Measurements from ENCODE around the gene RAI1.

RAI1 gene

GRCh38 chr17:17739388-17740066 lies 58.3 kb downstream of the RAI1 start:
- H3K4me1 ChIP-seq, result peaks cover 0 to 66% (median 49%) of the 10 kb centered on the region in 4 donors
- no peak for TF ChIP-seq CTCF (IDR thresholded peaks at IDR 0.05)
- H3K9me3 ChIP-seq, result no peaks in the 10 kb centered on the region
- no peak for DNase-seq
- intact Hi-C loops (cut with DNase I; ENCODE audit: low total_unique reads), result no loop called here
- no peak overlapping the region for H3K4me3 ChIP-seq
- H3K27ac ChIP-seq, result no peak overlapping the region
- no peaks in the 10 kb centered on the region for H3K27me3 ChIP-seq
- no peaks in the 10 kb centered on the region for H3K36me3 ChIP-seq

- no peak for DNase-seq
- no peak overlapping the region for H3K27ac ChIP-seq
- H3K36me3 ChIP-seq, result no peaks in the 10 kb centered on the region
- peaks cover 0 to 66% (median 49%) of the 10 kb centered on the region in 4 donors for H3K4me1 ChIP-seq
- TF ChIP-seq CTCF (IDR thresholded peaks at IDR 0.05), result no peak
- H3K9me3 ChIP-seq, result no peaks in the 10 kb centered on the region
- H3K4me3 ChIP-seq, result no peak overlapping the region
- intact Hi-C loops (cut with DNase I; ENCODE audit: low total_unique reads), result no loop called here
- no peaks in the 10 kb centered on the region for H3K27me3 ChIP-seq
Measured at GRCh38 chr17:17740615-17741348, 59.5 kb downstream of the RAI1 start.

GRCh38 chr17:17741349-17742023 lies 60.2 kb downstream of the RAI1 start:
- no peaks in the 10 kb centered on the region for H3K27me3 ChIP-seq
- H3K4me1 ChIP-seq, result peaks cover 0 to 66% (median 49%) of the 10 kb centered on the region in 4 donors
- no peak overlapping the region for H3K4me3 ChIP-seq
- no peak for TF ChIP-seq CTCF (IDR thresholded peaks at IDR 0.05)
- H3K36me3 ChIP-seq, result no peaks in the 10 kb centered on the region
- intact Hi-C loops (cut with DNase I; ENCODE audit: low total_unique reads), result no loop called here
- no peak overlapping the region for H3K27ac ChIP-seq
- no peaks in the 10 kb centered on the region for H3K9me3 ChIP-seq
- DNase-seq, result no peak

GRCh38 chr17:17742133-17742621 lies 60.9 kb downstream of the RAI1 start:
- no peak overlapping the region for H3K27ac ChIP-seq
- no peaks in the 10 kb centered on the region for H3K9me3 ChIP-seq
- no peak overlapping the region for H3K4me3 ChIP-seq
- no peaks in the 10 kb centered on the region for H3K36me3 ChIP-seq
- intact Hi-C loops (cut with DNase I; ENCODE audit: low total_unique reads), result no loop called here
- DNase-seq, result no peak
- no peaks in the 10 kb centered on the region for H3K27me3 ChIP-seq
- peaks cover 0 to 65% (median 47%) of the 10 kb centered on the region in 4 donors for H3K4me1 ChIP-seq
- no peak for TF ChIP-seq CTCF (IDR thresholded peaks at IDR 0.05)

- H3K27ac ChIP-seq, result no peak overlapping the region
Measured at GRCh38 chr17:17742688-17743390, 61.6 kb downstream of the RAI1 start.

More at GRCh38 chr17:17742688-17743390, 61.6 kb downstream of the RAI1 start:
- TF ChIP-seq CTCF (IDR thresholded peaks at IDR 0.05), result no peak
- peaks cover 0 to 61% (median 45%) of the 10 kb centered on the region in 4 donors for H3K4me1 ChIP-seq
- H3K36me3 ChIP-seq, result no peaks in the 10 kb centered on the region
- no peak overlapping the region for H3K4me3 ChIP-seq
- H3K9me3 ChIP-seq, result no peaks in the 10 kb centered on the region
- intact Hi-C loops (cut with DNase I; ENCODE audit: low total_unique reads), result no loop called here
- H3K27me3 ChIP-seq, result no peaks in the 10 kb centered on the region
- no peak for DNase-seq

All from tibial artery (tissue), 4 donors.